ENCODE data around the gene HLX. TPM values are rescaled to one million over a fixed set of nuclear protein-coding genes. Genes with fewer than 3 reads are reported as not detected.

HLX gene
- total and polyA plus RNA-seq, 9 of the 15 experiments (the other 6 are each of a cell fraction or from before 2014, with no cell fraction given): 0.10 to 3.0 (median 1.6) TPM

DNA sequence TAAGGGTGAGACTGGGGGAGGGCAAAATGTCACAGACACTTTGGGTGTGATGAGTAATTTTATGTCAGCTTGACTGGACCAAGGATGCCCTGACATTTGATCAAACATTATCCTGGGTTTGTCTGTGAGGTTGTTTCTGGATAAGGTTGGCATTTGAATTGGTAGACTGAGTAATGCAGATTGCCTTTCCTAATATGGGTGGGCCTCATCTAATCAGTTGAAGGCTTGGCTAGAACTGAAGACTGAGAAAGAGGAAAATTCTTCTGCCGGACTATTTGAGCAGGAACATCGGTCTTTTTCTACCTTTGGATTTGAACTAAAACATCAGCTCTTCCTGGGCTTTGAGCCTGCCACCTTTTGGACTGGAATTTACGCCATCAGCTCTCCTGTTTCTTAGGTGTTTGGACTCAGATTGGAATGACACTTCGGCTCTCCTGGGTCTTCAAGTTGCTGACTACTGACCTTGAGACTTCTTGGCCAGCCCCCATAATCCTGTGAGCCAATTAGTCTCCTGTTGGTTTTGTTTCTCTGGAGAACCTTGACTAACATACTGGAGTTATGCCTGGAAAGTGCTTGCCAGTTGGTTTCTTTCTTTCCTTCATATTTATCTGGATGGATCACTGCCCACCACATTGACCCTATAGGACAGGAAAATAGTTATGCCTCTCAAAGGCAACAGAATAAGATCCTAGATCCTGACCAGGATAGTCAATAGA is 44.9 kb upstream of the HLX start:
- ATAC-seq: no peak
- Histone ChIP-seq H3K36me3 (ENCODE audit: control insufficient read depth, insufficient read depth, low read length) (no peaks in the 10 kb centered on the region), H2AFZ (ENCODE audit: low read depth, low read length) (no peak overlapping the region), H3K9me1 (ENCODE audit: control insufficient read depth, insufficient read depth, low read length) (no peaks in the 10 kb centered on the region), H3K9ac (ENCODE audit: insufficient read depth in 1 of 2, low read depth in 2 of 2, low read length in 2 of 2) (no peak overlapping the region), H3K27me3 (ENCODE audit: control insufficient read depth in 2 of 2, insufficient read depth in 2 of 2, low read length in 2 of 2) (no peaks in the 10 kb centered on the region), H4K20me1 (replicated peaks; ENCODE audit: control insufficient read depth, insufficient read depth, low read length) (no peaks in the 10 kb centered on the region), H3K27ac (ENCODE audit: extremely low read depth, low read depth, low read length) (no peak overlapping the region), H3K4me1 (replicated peaks in 1 of 2; ENCODE audit: control insufficient read depth in 2 of 2, insufficient read depth in 2 of 2, low read length in 2 of 2) (no peaks in the 10 kb centered on the region), H3K4me3 (no peak overlapping the region), H3K4me2 (ENCODE audit: insufficient read depth, low read length) (no peak overlapping the region), H3K9me3 (replicated peaks; ENCODE audit: control insufficient read depth, insufficient read depth, low read depth, low read length) (no peaks in the 10 kb centered on the region), H3K79me2 (ENCODE audit: control insufficient read depth, insufficient read depth, low read length) (no peaks in the 10 kb centered on the region)
- ChIA-PET POLR2A (no interaction called here), CTCF (ENCODE audit: low intra/inter-chr PET ratio) (no interaction called here)
- no peak for FAIRE-seq
- intact Hi-C loops (cut with micrococcal nuclease) (no loop called here), in situ Hi-C loops (cut with MboI) (no loop called here)
- WGBS (ENCODE audit: insufficient coverage, low coverage, missing lambda C conversion rate): 0% methylated on average over 4 of the region's 4 CpGs
- BruUV-seq (replicated peaks): no TSS peak
- DNase-seq (ENCODE audit: extremely low read depth in 1 of 4, low spot score in 3 of 4): no peak
- TF ChIP-seq ZNF134 (CRISPR knock-in tag; conservative IDR thresholded peaks at IDR 0.05) (peak; percentile 97), NCOA6 (IDR thresholded peaks at IDR 0.05) (no peak), RBM25 (IDR thresholded peaks at IDR 0.05; ENCODE audit: low read depth, low read length, severe bottlenecking) (peak; percentile 30)

DNA sequence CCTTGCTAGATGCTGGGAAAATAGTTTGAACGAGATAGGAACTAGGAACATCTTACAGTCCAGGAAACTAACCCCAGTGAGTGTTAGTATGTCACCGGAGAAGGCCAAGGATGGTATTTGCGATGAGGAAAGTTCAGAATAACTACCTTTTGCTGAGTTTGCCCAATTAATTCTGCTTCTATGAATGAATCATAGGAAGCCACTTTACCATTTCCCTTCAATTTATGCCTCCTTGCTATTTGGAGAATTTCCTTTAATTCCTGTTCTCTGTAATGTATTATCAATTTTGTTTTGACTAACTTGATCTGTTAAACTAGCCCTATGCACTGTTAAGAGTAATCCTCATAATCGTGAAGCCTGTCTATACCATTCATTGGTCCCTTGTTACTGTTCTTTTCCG is 40.7 kb upstream of the HLX start:
- TF ChIP-seq, protein P1, sequence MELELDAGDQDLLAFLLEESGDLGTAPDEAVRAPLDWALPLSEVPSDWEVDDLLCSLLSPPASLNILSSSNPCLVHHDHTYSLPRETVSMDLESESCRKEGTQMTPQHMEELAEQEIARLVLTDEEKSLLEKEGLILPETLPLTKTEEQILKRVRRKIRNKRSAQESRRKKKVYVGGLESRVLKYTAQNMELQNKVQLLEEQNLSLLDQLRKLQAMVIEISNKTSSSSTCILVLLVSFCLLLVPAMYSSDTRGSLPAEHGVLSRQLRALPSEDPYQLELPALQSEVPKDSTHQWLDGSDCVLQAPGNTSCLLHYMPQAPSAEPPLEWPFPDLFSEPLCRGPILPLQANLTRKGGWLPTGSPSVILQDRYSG (tag; conservative IDR thresholded peaks at IDR 0.05; ENCODE audit: low read depth): no peak
- TF ChIP-seq, protein P2, sequence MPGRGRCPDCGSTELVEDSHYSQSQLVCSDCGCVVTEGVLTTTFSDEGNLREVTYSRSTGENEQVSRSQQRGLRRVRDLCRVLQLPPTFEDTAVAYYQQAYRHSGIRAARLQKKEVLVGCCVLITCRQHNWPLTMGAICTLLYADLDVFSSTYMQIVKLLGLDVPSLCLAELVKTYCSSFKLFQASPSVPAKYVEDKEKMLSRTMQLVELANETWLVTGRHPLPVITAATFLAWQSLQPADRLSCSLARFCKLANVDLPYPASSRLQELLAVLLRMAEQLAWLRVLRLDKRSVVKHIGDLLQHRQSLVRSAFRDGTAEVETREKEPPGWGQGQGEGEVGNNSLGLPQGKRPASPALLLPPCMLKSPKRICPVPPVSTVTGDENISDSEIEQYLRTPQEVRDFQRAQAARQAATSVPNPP (IDR thresholded peaks at IDR 0.05; ENCODE audit: borderline replicate concordance, insufficient read depth, insufficient read length): no peak
- TF ChIP-seq STAT5B (CRISPR knock-in tag; IDR thresholded peaks at IDR 0.05): no peak
- no peak for TF ChIP-seq MCM2 (IDR thresholded peaks at IDR 0.05; ENCODE audit: low read depth)
- no peak for TF ChIP-seq MEF2D (tag; conservative IDR thresholded peaks at IDR 0.05; ENCODE audit: low read depth)
- no peak for TF ChIP-seq RBM34 (IDR thresholded peaks at IDR 0.05; ENCODE audit: borderline replicate concordance, insufficient read depth, low read length)
- no peaks in the 10 kb centered on the region for H3K9me1 ChIP-seq (ENCODE audit: control insufficient read depth, insufficient read depth, low read length)
- no peaks in the 10 kb centered on the region for H3K27me3 ChIP-seq (ENCODE audit: control insufficient read depth in 2 of 2, insufficient read depth in 2 of 2, low read length in 2 of 2)
- BruUV-seq (replicated peaks): no TSS peak
- no peak overlapping the region for H3K27ac ChIP-seq (ENCODE audit: extremely low read depth, low read depth, low read length)
- H3K4me3 ChIP-seq: no peak overlapping the region
- in situ Hi-C loops (cut with MboI) (no loop called here), intact Hi-C loops (cut with micrococcal nuclease) (no loop called here)
- ChIA-PET POLR2A (no interaction called here), CTCF (ENCODE audit: low intra/inter-chr PET ratio) (no interaction called here)
- ATAC-seq (no peak), FAIRE-seq (no peak), DNase-seq (ENCODE audit: extremely low read depth in 1 of 4, low spot score in 3 of 4) (no peak)
- no peaks in the 10 kb centered on the region for H3K9me3 ChIP-seq (replicated peaks; ENCODE audit: control insufficient read depth, insufficient read depth, low read depth, low read length)
- 2% methylated on average over 5 of the region's 5 CpGs for WGBS (ENCODE audit: insufficient coverage, low coverage, missing lambda C conversion rate)
- no peak overlapping the region for H3K4me2 ChIP-seq (ENCODE audit: insufficient read depth, low read length)
- no peak overlapping the region for H3K9ac ChIP-seq (ENCODE audit: insufficient read depth in 1 of 2, low read depth in 2 of 2, low read length in 2 of 2)
- H2AFZ ChIP-seq (ENCODE audit: low read depth, low read length): no peak overlapping the region
- no peaks in the 10 kb centered on the region for H3K79me2 ChIP-seq (ENCODE audit: control insufficient read depth, insufficient read depth, low read length)
- no peaks in the 10 kb centered on the region for H3K4me1 ChIP-seq (replicated peaks in 1 of 2; ENCODE audit: control insufficient read depth in 2 of 2, insufficient read depth in 2 of 2, low read length in 2 of 2)
- no peaks in the 10 kb centered on the region for H4K20me1 ChIP-seq (replicated peaks; ENCODE audit: control insufficient read depth, insufficient read depth, low read length)
- H3K36me3 ChIP-seq (ENCODE audit: control insufficient read depth, insufficient read depth, low read length): no peaks in the 10 kb centered on the region

All from K562 (cell line).